Effector CD8-positive, alpha-beta T cell (primary cell): Measurements from ENCODE around the gene TNNI3K.
"Not testable (repeated sequence)": the region's sequence is repeated elsewhere in the genome, so short reads cannot be mapped to it uniquely, and the experiment has no call there.

Source experiments
- DNase-seq: peaks from one replicate; lab custom pipeline; 2025; lab: John Stamatoyannopoulos, UW
- total RNA-seq, 4 experiments: gene quantifications; one replicate each; lab custom pipeline; 2026; lab: John Stamatoyannopoulos, UW

Gene TNNI3K
- 0 to 0.18 (median 0) reads per million in 4 experiments for total RNA-seq

GRCh38 chr1:74235153-74235552 lies at the start of gene TNNI3K:
Gene TNNI3K (plus strand): TSS chr1:74235387. CDS start chr1:74235452, 65 bp downstream.
- DNase-seq: no peak

- no peak for DNase-seq
These were observed 41.3 kb upstream of the TNNI3K start for GRCh38 chr1:74193908-74194307.

GRCh38 chr1:74195339-74195738 lies 39.8 kb upstream of the TNNI3K start:
- no peak for DNase-seq

- no peak for DNase-seq
These were observed 37.9 kb upstream of the TNNI3K start for GRCh38 chr1:74197255-74197654.

GRCh38 chr1:74197657-74198552 lies 37.3 kb upstream of the TNNI3K start, which contains the start of the genes FPGT and LRRIQ3:
Gene FPGT (plus strand): TSS chr1:74198242. CDS start chr1:74198279, 37 bp downstream.
Gene LRRIQ3 (minus strand): TSS chr1:74198176. CDS start chr1:74183684, 14,492 bp downstream.
- DNase-seq: peak; percentile 93

GRCh38 chr1:74199504-74199903 lies 35.7 kb upstream of the TNNI3K start:
- DNase-seq: no peak

- no peak for DNase-seq
These were observed 29.9 kb upstream of the TNNI3K start for GRCh38 chr1:74205266-74205665.

- DNase-seq: no peak
These were observed 20.0 kb upstream of the TNNI3K start for GRCh38 chr1:74215229-74215628.

GRCh38 chr1:74222701-74223100 lies 12.5 kb upstream of the TNNI3K start:
- no peak for DNase-seq

- no peak for DNase-seq
These were observed 11.7 kb upstream of the TNNI3K start for GRCh38 chr1:74223453-74223852.

GRCh38 chr1:74236440-74236839 lies 1.3 kb downstream of the TNNI3K start:
- DNase-seq: no peak

GRCh38 chr1:74237035-74237434 lies 1.8 kb downstream of the TNNI3K start:
- DNase-seq: no peak

- no peak for DNase-seq
These were observed 2.6 kb downstream of the TNNI3K start for GRCh38 chr1:74237787-74238186.

GRCh38 chr1:74245168-74245772 lies 10.1 kb downstream of the TNNI3K start:
- DNase-seq: no peak

GRCh38 chr1:74246315-74246714 lies 11.1 kb downstream of the TNNI3K start:
- DNase-seq: no peak

GRCh38 chr1:74247881-74248528 lies 12.8 kb downstream of the TNNI3K start:
- no peak for DNase-seq

- not testable (repeated sequence) for DNase-seq
These were observed 18.1 kb downstream of the TNNI3K start for GRCh38 chr1:74253243-74253824.

- no peak for DNase-seq
These were observed 30.8 kb downstream of the TNNI3K start for GRCh38 chr1:74266001-74266400.

- DNase-seq: no peak
These were observed 36.3 kb downstream of the TNNI3K start for GRCh38 chr1:74271503-74271902.

GRCh38 chr1:74280642-74281396 lies 45.6 kb downstream of the TNNI3K start:
- no peak for DNase-seq

- no peak for DNase-seq
These were observed 51.2 kb downstream of the TNNI3K start for GRCh38 chr1:74286414-74286813.
